ENCODE data around the gene ARHGAP45.
"Not testable (repeated sequence)": the region's sequence is repeated elsewhere in the genome, so short reads cannot be mapped to it uniquely, and the experiment has no call there.

DNA sequence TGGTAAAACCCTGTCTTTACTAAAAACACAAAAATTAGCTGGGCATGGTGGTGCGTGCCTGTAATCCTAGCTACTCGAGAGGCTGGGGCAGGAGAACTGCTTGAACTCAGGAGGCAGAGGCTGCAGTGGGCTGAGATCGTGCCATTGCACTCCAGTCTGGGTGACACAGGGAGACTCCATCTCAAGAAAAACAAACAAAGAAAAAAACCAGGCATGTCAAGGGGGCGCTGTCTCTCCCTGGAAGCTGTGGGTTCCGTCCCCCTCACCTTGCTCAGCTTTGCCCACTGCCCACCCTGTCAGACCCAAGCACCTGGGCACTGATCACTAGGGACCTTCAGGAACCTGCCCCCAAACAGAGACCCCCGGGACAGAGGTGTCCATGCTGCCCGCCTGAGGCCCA, 62.1 kb downstream of the ARHGAP45 start:
- TF ChIP-seq, protein P1, sequence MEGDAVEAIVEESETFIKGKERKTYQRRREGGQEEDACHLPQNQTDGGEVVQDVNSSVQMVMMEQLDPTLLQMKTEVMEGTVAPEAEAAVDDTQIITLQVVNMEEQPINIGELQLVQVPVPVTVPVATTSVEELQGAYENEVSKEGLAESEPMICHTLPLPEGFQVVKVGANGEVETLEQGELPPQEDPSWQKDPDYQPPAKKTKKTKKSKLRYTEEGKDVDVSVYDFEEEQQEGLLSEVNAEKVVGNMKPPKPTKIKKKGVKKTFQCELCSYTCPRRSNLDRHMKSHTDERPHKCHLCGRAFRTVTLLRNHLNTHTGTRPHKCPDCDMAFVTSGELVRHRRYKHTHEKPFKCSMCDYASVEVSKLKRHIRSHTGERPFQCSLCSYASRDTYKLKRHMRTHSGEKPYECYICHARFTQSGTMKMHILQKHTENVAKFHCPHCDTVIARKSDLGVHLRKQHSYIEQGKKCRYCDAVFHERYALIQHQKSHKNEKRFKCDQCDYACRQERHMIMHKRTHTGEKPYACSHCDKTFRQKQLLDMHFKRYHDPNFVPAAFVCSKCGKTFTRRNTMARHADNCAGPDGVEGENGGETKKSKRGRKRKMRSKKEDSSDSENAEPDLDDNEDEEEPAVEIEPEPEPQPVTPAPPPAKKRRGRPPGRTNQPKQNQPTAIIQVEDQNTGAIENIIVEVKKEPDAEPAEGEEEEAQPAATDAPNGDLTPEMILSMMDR (IDR thresholded peaks at IDR 0.05; ENCODE audit: low read length) = not testable (repeated sequence)
- not testable (repeated sequence) for TF ChIP-seq EZH2 (IDR thresholded peaks at IDR 0.05; ENCODE audit: borderline replicate concordance, low read length)

Measured in OCI-LY1 (cell line).